GM19351 (cell line): Measurements from ENCODE around the gene GNAI2.
"Not testable (repeated sequence)": the region's sequence is repeated elsewhere in the genome, so short reads cannot be mapped to it uniquely, and the experiment has no call there.

ENCODE experiments used
- ATAC-seq: cut with Tn5 transposase; IDR thresholded peaks from one replicate; pipeline ENCODE4 v1.9.1; 2021; ENCODE audit warnings: mild to moderate bottlenecking, moderate library complexity; ENCODE audit not compliant: unreplicated experiment

Gene GNAI2

DNA sequence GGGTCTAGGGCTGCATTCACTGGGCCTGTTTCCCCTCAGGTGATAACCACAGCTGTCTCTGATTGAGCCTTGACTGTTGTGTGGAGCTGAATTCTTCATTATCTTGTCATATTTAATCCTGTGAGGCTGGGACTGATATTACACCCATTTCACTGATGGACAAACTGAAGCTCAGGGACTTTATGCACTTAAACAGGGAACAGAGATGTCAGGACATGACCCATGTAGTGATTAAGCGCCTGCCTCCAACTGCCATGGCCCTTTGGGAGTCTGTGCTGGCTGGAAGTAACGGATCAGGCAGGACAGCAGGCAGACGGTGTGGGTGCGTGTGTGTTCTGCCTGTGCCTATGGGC, 7.5 kb downstream of the GNAI2 start:
- ATAC-seq = no peak

DNA sequence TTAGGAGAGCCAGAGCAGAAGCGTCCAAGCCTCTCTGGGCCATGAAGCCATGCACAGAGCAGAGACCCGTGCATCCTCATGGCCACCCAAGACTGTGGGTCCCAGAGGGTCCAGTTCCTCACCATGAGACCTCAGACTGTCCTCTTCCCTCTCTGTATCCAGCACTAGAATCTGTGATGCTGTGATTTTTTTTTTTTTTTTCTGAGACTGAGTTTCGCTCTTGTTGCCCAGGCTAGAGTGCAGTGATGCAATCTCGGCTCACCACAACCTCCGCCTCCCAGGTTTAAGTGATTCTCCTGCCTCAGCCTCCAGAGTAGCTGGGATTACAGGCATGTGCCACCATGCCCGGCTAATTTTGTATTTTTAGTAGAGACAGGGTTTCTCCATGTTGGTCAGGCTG, 8.8 kb downstream of the GNAI2 start:
- ATAC-seq = not testable (repeated sequence)

- no peak for ATAC-seq
These were observed 9.3 kb downstream of the GNAI2 start for GRCh38 chr3:50245251-50245745.

DNA sequence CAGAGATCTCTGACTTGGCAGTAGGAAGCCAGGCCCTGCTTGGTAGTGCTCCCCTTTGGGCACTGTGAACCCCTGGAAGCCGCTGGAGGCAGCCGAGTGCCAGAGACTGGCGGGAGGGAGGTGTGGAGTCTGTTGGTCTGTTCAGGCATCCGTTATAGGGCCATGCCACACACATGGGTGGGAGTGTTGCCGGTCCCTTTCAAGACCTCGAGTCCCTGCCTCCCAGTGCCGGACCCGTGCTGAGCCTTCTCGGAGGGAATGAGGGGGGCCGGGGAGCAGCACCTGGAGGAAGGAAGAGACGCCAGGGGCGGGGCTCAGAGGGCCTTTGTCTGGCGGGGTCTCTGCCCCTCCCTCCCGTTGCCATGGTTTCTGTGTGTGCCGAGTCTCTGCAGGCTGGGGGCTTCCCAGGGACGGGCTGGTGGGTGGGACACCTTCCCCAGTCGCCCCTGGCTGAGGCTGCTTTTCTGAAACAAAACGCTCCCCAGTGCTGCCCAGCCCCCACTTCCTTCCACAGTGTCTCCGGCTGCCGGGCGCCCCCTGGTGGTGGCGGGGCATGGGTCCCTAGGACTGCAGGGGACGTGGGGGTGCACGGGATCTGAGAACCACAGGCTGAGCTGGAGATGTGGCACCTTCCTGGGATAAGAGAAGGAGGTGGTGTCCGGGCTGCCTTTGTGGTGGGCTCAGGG, 10.0 kb downstream of the GNAI2 start:
- ATAC-seq = peak; percentile 74

DNA sequence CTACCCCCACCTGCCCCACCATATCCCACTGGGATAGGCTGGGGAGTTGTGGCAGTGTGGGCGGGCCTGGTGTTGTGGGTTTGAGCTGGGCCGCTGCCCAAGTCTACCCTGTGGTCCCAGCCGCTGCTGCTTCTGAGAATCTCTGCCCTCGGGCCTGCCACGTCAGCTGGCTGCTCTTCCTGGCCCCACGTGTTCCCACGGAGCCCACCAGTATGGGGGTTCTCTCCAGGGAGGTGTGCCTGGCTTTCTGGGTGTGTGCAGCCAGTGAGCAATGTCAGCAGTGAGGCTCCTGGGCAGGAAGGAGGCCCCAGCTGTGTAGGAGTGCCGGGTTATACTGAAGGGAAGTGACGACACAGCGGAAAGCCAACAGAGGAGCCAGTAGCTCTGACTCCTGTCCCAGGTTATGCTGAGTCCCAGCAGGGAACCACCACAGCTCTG, 10.5 kb downstream of the GNAI2 start:
- ATAC-seq = peak; percentile 78

- ATAC-seq = no peak
These were observed 12.4 kb downstream of the GNAI2 start for GRCh38 chr3:50248387-50248786.

GRCh38 chr3:50249457-50249856, 13.5 kb downstream of the GNAI2 start:
- ATAC-seq = no peak

- no peak for ATAC-seq
These were observed 14.5 kb downstream of the GNAI2 start for GRCh38 chr3:50250514-50250913.

- ATAC-seq = no peak
These were observed 15.2 kb downstream of the GNAI2 start for GRCh38 chr3:50251220-50251619.

DNA sequence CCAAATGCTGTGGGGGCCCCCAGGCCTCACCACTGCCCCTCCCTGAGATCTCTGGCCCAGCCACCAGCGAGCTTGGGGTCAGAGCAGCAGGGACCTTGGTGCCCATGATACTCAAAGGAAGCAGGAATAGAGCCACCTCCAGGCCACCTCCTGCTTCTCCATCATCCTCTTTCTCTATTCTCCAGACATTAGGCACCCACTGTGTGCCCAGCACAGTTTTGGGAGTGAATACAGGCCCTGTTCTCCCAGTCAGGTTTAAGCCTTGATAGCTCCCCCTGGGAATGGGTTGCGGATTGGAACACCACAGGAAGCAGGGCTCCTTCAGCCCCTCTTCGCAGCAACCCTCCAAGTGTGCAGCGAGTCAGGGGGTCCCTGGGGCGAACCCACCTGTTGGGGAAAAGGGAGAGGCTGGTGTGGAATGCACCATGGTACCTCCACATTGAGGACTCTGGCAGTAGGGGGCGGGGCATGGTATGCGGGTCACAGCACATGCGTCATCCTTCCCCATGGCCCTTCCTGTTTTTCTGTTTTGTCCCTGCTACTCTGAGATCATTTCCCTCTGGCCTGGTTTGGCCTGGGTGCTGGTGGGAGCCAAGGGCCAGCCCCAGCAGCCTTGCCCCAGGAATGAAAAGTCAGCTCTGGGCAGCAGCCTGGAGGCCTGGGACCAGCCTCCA, 18.7 kb downstream of the GNAI2 start:
- no peak for ATAC-seq

GRCh38 chr3:50255251-50255615, 19.2 kb downstream of the GNAI2 start:
- no peak for ATAC-seq

GRCh38 chr3:50256978-50257890, 21.2 kb downstream of the GNAI2 start:
- no peak for ATAC-seq

DNA sequence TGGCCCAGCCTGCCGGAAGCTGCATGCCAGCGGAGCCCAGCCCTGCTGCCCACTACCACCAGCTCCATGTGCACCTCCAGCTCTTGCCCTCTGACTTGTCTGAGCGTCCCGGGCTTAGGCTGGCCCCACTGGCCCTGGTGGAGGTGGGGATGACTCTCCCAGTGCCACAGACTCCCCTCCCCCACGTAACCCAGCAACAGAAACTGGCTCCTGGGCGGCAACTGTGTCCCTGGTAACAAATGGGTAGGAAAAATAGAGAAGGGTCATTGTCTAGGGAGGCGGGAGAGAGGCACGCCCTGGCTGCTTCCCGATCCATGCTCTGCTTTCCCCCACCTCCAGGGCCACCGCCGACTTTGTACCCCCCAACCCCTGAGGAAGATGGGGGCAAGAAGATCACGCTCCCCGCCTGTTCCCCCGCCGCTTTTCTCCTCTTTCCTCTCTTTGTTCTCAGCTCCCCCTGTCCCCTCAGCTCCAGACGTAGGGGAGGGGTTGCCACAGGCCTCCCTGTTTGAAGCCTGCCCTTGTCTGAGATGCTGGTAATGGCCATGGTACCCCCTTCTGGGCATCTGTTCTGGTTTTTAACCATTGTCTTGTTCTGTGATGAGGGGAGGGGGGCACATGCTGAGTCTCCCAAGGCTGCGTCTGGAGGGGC, 22.2 kb downstream of the GNAI2 start:
- ATAC-seq = no peak

- no peak for ATAC-seq
These were observed 23.0 kb downstream of the GNAI2 start for GRCh38 chr3:50258979-50259378.

- no peak for ATAC-seq
These were observed 23.5 kb downstream of the GNAI2 start for GRCh38 chr3:50259432-50260026.

DNA sequence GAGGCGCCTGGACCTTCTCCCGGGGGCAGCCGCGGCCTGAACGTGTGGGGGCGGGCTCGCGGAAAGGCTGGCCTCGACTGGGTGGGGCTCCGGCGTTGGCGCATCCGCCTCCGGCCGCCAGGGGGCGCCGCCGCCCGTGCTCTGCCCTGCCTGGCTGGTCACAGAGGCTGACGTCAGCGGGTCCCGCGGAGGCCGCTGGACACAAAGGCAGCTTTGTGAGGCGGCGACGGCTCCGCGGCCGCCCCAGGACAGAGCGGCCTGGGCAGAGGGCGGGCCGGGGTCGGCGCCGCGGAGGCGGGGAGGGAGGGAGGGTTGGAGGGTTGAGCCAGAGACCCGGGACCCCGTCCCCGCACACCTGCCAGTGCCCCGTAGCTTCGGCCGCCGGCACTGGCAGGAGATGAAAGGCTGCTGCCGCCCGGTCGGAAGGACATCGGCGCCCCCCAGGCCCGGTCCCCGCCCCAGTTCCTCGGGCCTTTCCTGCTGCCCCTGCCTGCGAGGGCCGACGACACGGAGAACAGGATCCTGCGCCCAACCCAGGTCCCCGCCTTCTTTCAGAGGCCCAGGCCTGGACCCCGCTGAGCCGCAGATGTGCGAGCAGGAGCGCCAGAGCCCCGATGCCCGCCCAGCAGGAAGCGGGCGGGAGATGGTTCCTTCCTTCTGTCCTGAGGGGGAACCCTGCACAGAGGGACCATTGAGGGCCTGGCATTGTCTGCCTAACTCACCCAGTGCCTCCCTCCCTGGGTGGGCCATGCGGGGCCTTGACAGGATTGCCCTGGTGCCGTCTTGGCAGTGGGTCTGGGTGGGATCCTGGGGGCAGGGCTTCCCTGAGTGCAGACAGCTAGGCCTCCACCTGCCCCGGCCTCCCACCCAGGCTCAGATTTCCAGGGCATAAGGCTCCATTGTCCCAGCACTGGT, 24.3 kb downstream of the GNAI2 start:
- ATAC-seq = peak; percentile 89

GRCh38 chr3:50260942-50261441, 25.0 kb downstream of the GNAI2 start:
- no peak for ATAC-seq

DNA sequence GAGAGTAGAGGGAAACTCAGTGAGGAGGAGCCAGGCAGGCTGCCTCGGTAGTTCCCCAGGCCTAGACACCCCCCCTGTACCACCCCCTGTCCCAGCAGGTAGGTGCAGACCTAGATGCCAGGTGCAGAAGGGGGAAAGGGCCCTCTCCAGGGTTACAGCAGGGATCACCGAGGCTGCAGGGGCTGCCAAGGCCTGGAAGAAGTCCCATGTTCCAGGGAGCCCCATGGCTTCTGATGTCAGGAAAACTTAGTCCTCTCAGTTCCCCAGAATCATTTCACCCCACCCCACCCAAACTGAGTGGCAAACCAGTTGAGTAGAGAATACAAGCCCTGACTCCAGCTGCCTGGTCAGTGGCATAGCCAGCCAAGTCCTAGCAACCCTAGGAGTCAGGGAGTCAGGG, 25.5 kb downstream of the GNAI2 start:
- ATAC-seq = no peak

DNA sequence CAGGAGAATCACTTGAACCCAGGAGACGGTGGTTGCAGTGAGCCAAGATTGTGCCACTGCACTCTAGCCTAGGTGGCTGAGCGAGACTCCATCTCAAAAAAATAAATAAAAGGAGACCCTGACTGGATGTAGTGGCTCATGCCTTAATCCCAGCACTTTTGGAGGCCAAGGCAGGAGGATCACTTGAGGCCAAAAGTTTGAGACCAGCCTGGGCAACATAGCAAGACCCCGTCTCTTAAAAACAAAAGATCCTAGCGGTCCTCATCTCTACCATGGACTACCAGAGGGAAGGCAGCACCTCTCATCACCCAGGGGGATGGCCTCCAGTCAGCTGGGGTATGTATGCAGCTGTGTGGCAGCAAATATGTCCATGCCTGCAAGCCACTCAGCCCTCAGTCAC, 26.2 kb downstream of the GNAI2 start:
- not testable (repeated sequence) for ATAC-seq
